Mesothelial cell of epicardium (in vitro differentiated cells): Measurements from ENCODE around the gene SAPCD1. TPM values are rescaled to one million over a fixed set of nuclear protein-coding genes. Genes with fewer than 3 reads are reported as not detected.

Source experiments
- DNase-seq, 2 experiments: peaks; one replicate each; pipeline ENCODE4 v3.0.0; 2021; ENCODE audit warnings: low spot score in 2 of 2; ENCODE audit not compliant: unreplicated experiment in 2 of 2
- H3K27ac Mint-ChIP-seq: 2 replicates; pipeline ENCODE4 v1.8.0; 2021; ENCODE audit warnings: mixed read lengths
- H3K27me3 Mint-ChIP-seq: 2 replicates; pipeline ENCODE4 v1.8.0; 2021; ENCODE audit warnings: low read depth, mixed read lengths
- H3K36me3 Mint-ChIP-seq: 2 replicates; pipeline ENCODE4 v1.8.0; 2021; ENCODE audit warnings: mixed read lengths
- H3K4me1 Mint-ChIP-seq: 2 replicates; pipeline ENCODE4 v1.8.0; 2021; ENCODE audit warnings: mixed read lengths
- H3K4me3 Mint-ChIP-seq: 2 replicates; pipeline ENCODE4 v1.8.0; 2021; ENCODE audit warnings: mild to moderate bottlenecking, moderate library complexity, mixed read lengths
- H3K9me3 Mint-ChIP-seq: 2 replicates; pipeline ENCODE4 v1.8.0; 2021; ENCODE audit warnings: mixed read lengths
- total RNA-seq: library from RNA; stranded (reverse); gene quantifications from 3 replicates; pipeline ENCODE4 v1.2.1, GENCODE V29; 2021
- TF ChIP-seq, protein P1 (sequence below): fragments of 200-600 bp; sonication (generic); IDR thresholded peaks from one replicate; pipeline ENCODE4 v1.5.0; 2021; ENCODE audit warnings: antibody characterized with exemption; ENCODE audit not compliant: unreplicated experiment

The SAPCD1 gene
- total RNA-seq, 1 donor from 2014 or later: 12.8 TPM

DNA sequence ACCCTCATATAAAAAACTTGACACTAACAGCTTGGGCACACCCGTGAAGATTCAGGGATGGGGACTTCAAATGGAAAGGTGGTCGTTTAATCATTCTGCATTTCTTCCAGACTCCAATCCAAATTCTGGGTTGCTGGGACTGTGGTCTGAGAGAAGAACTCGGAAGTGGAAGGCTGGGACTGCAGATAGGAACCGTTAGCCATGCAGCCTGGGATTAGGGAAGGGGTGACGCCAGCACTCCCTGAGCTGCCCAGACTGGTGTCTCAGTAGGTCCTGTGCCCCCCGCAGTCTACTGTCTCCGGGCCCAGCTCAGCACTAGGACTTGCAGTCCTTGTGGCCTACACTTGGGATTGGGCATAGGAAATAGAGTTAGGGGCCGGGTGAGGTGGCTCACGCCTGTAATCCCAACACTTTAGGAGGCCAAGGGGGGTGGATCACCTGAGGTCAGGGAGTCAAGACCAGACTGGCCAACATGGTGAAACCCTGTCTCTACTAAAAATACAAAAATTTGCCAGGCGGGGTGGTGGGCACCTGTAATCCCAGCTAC, 25.6 kb upstream of the SAPCD1 start:
- H3K9me3 Mint-ChIP-seq: no peaks in the 10 kb centered on the region
- peak overlapping the region; percentile 99 for H3K27ac Mint-ChIP-seq
- DNase-seq: no peak
- no peaks in the 10 kb centered on the region for H3K27me3 Mint-ChIP-seq
- TF ChIP-seq, protein P1, sequence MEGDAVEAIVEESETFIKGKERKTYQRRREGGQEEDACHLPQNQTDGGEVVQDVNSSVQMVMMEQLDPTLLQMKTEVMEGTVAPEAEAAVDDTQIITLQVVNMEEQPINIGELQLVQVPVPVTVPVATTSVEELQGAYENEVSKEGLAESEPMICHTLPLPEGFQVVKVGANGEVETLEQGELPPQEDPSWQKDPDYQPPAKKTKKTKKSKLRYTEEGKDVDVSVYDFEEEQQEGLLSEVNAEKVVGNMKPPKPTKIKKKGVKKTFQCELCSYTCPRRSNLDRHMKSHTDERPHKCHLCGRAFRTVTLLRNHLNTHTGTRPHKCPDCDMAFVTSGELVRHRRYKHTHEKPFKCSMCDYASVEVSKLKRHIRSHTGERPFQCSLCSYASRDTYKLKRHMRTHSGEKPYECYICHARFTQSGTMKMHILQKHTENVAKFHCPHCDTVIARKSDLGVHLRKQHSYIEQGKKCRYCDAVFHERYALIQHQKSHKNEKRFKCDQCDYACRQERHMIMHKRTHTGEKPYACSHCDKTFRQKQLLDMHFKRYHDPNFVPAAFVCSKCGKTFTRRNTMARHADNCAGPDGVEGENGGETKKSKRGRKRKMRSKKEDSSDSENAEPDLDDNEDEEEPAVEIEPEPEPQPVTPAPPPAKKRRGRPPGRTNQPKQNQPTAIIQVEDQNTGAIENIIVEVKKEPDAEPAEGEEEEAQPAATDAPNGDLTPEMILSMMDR: no peak
- peaks cover 63% of the 10 kb centered on the region for H3K4me1 Mint-ChIP-seq
- H3K4me3 Mint-ChIP-seq: peak overlapping the region; percentile 82
- H3K36me3 Mint-ChIP-seq: peaks cover 15% of the 10 kb centered on the region

GRCh38 chr6:31737315-31737990, 25.0 kb upstream of the SAPCD1 start:
- Mint-ChIP-seq H3K27me3 (no peaks in the 10 kb centered on the region), H3K9me3 (no peaks in the 10 kb centered on the region), H3K4me1 (peaks cover 63% of the 10 kb centered on the region), H3K27ac (peak overlapping the region; percentile 99), H3K36me3 (peaks cover 10% of the 10 kb centered on the region), H3K4me3 (peak overlapping the region; percentile 82)
- TF ChIP-seq, protein P1: no peak
- no peak for DNase-seq

GRCh38 chr6:31737991-31738979, 24.2 kb upstream of the SAPCD1 start:
- peak overlapping the region; percentile 82 for H3K4me3 Mint-ChIP-seq
- peak overlapping the region; percentile 99 for H3K27ac Mint-ChIP-seq
- peaks cover 7% of the 10 kb centered on the region for H3K36me3 Mint-ChIP-seq
- H3K27me3 Mint-ChIP-seq: no peaks in the 10 kb centered on the region
- no peaks in the 10 kb centered on the region for H3K9me3 Mint-ChIP-seq
- peaks cover 63% of the 10 kb centered on the region for H3K4me1 Mint-ChIP-seq
- no peak for DNase-seq
- TF ChIP-seq, protein P1: no peak

DNA sequence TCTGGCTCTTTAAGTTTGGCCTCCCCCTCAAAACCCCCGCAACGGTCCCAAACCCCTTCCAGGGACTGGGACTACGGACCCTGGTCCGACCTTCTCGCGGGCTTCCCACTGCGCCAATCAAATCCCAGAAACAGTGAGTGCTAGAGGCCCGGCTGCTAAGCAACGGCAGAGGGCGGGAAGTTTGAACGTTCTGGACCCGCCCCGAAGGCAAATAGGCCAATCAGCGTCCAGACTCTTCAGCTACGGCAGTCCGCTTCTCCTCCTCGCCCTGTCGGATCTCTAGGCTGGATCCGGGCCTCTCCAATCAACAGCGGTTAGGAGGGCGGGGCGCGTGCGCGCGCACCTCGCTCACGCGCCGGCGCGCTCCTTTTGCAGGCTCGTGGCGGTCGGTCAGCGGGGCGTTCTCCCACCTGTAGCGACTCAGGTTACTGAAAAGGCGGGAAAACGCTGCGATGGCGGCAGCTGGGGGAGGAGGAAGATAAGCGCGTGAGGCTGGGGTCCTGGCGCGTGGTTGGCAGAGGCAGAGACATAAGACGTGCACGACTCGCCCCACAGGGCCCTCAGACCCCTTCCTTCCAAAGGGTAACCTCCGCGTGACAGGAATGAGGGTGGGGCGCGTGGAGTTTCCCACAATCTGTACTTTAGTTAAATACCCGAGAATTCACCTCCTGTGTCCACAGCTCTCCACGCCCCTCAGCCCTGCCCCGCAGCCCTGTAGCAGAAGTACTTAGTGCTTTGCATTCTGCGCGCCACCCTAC, 22.6 kb upstream of the SAPCD1 start, which contains the start of gene MSH5:
Gene MSH5, plus strand, starts transcription at position 367 of the 758 bp plus-strand sequence. CDS start 462 bp downstream, outside the sequence.
- peak within 1 kb of the TSS; percentile 85 for H3K4me3 Mint-ChIP-seq
- peaks cover 58% of the 10 kb centered on the region for H3K4me1 Mint-ChIP-seq
- no peaks in the 10 kb centered on the region for H3K27me3 Mint-ChIP-seq
- TF ChIP-seq, protein P1: no peak
- peak; percentile 96 to 98 for DNase-seq
- H3K27ac Mint-ChIP-seq: peak within 1 kb of the TSS; percentile 99
- H3K36me3 Mint-ChIP-seq: peaks cover 2% of the 10 kb centered on the region
- H3K9me3 Mint-ChIP-seq: no peaks in the 10 kb centered on the region
